A549 (cell line): ENCODE results near the gene SCAMP1. TPM values are rescaled to one million over a fixed set of nuclear protein-coding genes. Genes with fewer than 3 reads are reported as not detected.

ENCODE experiments used
- ATAC-seq, 2 experiments: fragments of 200-7000 bp in 1 of 2; fragments of >200 bp in 1 of 2; cut with Nextera tagmentation in 1 of 2; cut with Tn5 transposase in 1 of 2; 3 replicates each; pipeline versions ENCODE4 v1.8.0 to v1.9.1; 2018 to 2020; ENCODE audit warnings: mild to moderate bottlenecking in 1 of 2, moderate library complexity in 1 of 2
- CTCF ChIA-PET: fragments of 300-600 bp; sonication (Branson Sonifier 250); formaldehyde crosslinking; extraction: SDS; loops from one replicate; lab custom pipeline; 2021; ENCODE audit warnings: antibody characterized with exemption, inconsistent platforms; lab: Yijun Ruan, JAX
- POLR2A ChIA-PET: fragments of 350-600 bp; formaldehyde crosslinking; extraction: SDS; loops from one replicate; lab custom pipeline; 2021; ENCODE audit warnings: antibody characterized with exemption, inconsistent platforms; lab: Yijun Ruan, JAX
- DNase-seq, 2 experiments: peaks; one replicate each; pipeline versions ENCODE4 v3.0.0 to v3.0.0-alpha.2; 2011 to 2016; ENCODE audit warnings: low read depth in 1 of 2, low spot score in 1 of 2
- FAIRE-seq: peaks from 2 replicates; lab custom pipeline; 2011; peaks lifted over from hg19 to GRCh38; lab: Jason Lieb, UNC
- H3K27ac ChIP-seq, 2 experiments: fragments of >200 bp; sonication (Bioruptor Twin); formaldehyde crosslinking; 3 replicates each; pipeline ENCODE4 v1.5.1; 2016 to 2017
- H3K4me1 ChIP-seq: fragments of >200 bp; sonication (Bioruptor Twin); formaldehyde crosslinking; 3 replicates; pipeline ENCODE4 v1.6.1; 2016
- H3K4me2 ChIP-seq: fragments of >200 bp; sonication (Bioruptor Twin); formaldehyde crosslinking; 3 replicates; pipeline ENCODE4 v1.6.1; 2016
- H3K4me3 ChIP-seq: fragments of >200 bp; sonication (Bioruptor Twin); formaldehyde crosslinking; 3 replicates; pipeline ENCODE4 v1.5.1; 2016
- H3K9me3 ChIP-seq: fragments of >200 bp; sonication (Bioruptor Twin); formaldehyde crosslinking; 3 replicates; pipeline ENCODE4 v1.6.1; 2016
- CBX8 ChIP-seq: fragments of 200-600 bp; sonication (generic); IDR thresholded peaks from 2 replicates; pipeline ENCODE4 v1.6.1; 2016
- CEBPB ChIP-seq, 2 experiments: fragments of >200 bp in 1 of 2; sonication (Bioruptor Twin) in 1 of 2; formaldehyde crosslinking in 1 of 2; IDR thresholded peaks; 2 replicates each; pipeline ENCODE4 v1.6.1; 2012 to 2016
- ESRRA ChIP-seq: fragments of 150-350 bp; IDR thresholded peaks from 2 replicates; pipeline ENCODE4 v1.6.1; 2014; ENCODE audit warnings: mild to moderate bottlenecking, low read length, borderline replicate concordance
- GATA3 ChIP-seq: IDR thresholded peaks from 2 replicates; pipeline ENCODE4 v1.6.1; 2012; ENCODE audit warnings: borderline replicate concordance
- HOXB5 ChIP-seq: fragments of 250-450 bp; sonication (Bioruptor Pico); IDR thresholded peaks from 2 replicates; pipeline ENCODE4 v1.5.0; 2020; ENCODE audit warnings: mild to moderate bottlenecking, moderate library complexity
- KDM1A ChIP-seq: fragments of 200-600 bp; sonication (generic); IDR thresholded peaks from 2 replicates; pipeline ENCODE4 v1.6.1; 2016; ENCODE audit warnings: low read depth, mild to moderate bottlenecking
- MAZ ChIP-seq: fragments of 150-350 bp; IDR thresholded peaks from 2 replicates; pipeline ENCODE4 v1.6.1; 2014; ENCODE audit warnings: antibody characterized with exemption, low read depth, low read length, borderline replicate concordance
- MYC ChIP-seq: IDR thresholded peaks from 2 replicates; pipeline ENCODE4 v1.6.1; 2012; ENCODE audit warnings: mild to moderate bottlenecking, inconsistent platforms, low read length, improper control_type of control experiment, borderline replicate concordance
- NPAS2 ChIP-seq: fragments of 250-450 bp; sonication (Bioruptor Pico); IDR thresholded peaks from 2 replicates; pipeline ENCODE4 v1.8.0; 2022; ENCODE audit warnings: mild to moderate bottlenecking, moderate library complexity, borderline replicate concordance
- NR3C1 ChIP-seq: fragments of >200 bp; sonication (Bioruptor Twin); formaldehyde crosslinking; IDR thresholded peaks from 3 replicates; pipeline ENCODE4 v1.6.1; 2017
- RAD21 ChIP-seq, 2 experiments: fragments of >200 bp in 1 of 2; sonication (Bioruptor Twin) in 1 of 2; formaldehyde crosslinking in 1 of 2; IDR thresholded peaks in 1 of 2; conservative IDR thresholded peaks in 1 of 2; 2 replicates in 1 of 2; 3 replicates in 1 of 2; pipeline ENCODE4 v1.6.1; 2012 to 2018; ENCODE audit warnings: inconsistent platforms in 1 of 2
- SMC3 ChIP-seq: fragments of >200 bp; sonication (Bioruptor Twin); formaldehyde crosslinking; IDR thresholded peaks from 3 replicates; pipeline ENCODE4 v1.6.1; 2018; ENCODE audit warnings: inconsistent platforms
- SREBF2 ChIP-seq: fragments of 450-650 bp; IDR thresholded peaks from 2 replicates; pipeline ENCODE4 v1.6.1; 2014; ENCODE audit warnings: mild to moderate bottlenecking, moderate library complexity
- TFCP2L1 ChIP-seq: fragments of 250-450 bp; sonication (Bioruptor Pico); IDR thresholded peaks from 2 replicates; pipeline ENCODE4 v1.5.0; 2021; ENCODE audit warnings: mild to moderate bottlenecking
- TP53 ChIP-seq: fragments of 250-450 bp; sonication (Bioruptor Pico); IDR thresholded peaks from 2 replicates; pipeline ENCODE4 v1.5.0; 2021; ENCODE audit warnings: mild to moderate bottlenecking, moderate library complexity
- WGBS: methylation state at CpG from one replicate; pipeline ENCODE4 v1.1.6; 2017; ENCODE audit errors: missing lambda C conversion rate; 5-methylcytosine and 5-hydroxymethylcytosine counted together
- polyA plus RNA-seq, 4 experiments: library from polyadenylated mRNA; depleted of rRNA in 3 of 4; stranded (reverse); fragments of >200 nt; fragmentation: RNase III in 1 of 4; extraction: RNeasy Plus Mini Kit Qiagen cat#74134 plus additional on column Dnase treatment in 1 of 4; gene quantifications; 2 replicates in 3 of 4; 3 replicates in 1 of 4; pipeline ENCODE4 v1.2.3, GENCODE V29; 2011 to 2017
- TF ChIP-seq, protein P1 (sequence below): fragments of >200 bp; sonication (Bioruptor Twin); formaldehyde crosslinking; IDR thresholded peaks from 3 replicates; pipeline ENCODE4 v1.5.1; 2016
- TF ChIP-seq, protein P2 (sequence below): IDR thresholded peaks from 2 replicates; pipeline ENCODE4 v1.6.1; 2012; ENCODE audit warnings: low read depth, borderline replicate concordance
- TF ChIP-seq, protein P3 (sequence below): fragments of 200-600 bp; sonication (generic); IDR thresholded peaks from 2 replicates; pipeline ENCODE4 v1.6.1; 2016; ENCODE audit warnings: antibody characterized with exemption, mild to moderate bottlenecking, moderate library complexity
- TF ChIP-seq, protein P4 (sequence below): fragments of >200 bp; sonication (Bioruptor Twin); formaldehyde crosslinking; IDR thresholded peaks from 3 replicates; pipeline ENCODE4 v1.6.1; 2016

The SCAMP1 gene
- polyA plus RNA-seq, 2 of the 4 experiments (the other 2 are of a cell fraction), result 23.8 to 42.2 TPM

DNA sequence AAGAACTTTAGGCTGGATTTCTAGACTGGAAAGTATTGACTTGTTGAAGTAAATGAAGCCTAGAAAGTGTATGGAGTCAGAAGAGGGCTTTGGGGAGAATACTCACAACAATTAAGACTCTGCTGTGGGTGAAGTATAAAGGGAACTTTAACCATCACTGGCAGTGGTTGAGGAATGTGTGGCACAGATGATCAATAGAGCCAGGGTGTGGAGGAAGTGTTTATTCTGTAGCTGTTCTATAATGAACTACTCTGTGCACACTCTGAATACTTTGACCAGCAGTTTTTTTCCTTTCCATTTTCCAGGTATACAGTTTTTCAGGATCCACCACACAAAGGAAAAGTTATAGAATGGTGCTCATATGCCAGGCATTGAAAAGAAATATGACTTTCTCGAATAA, 106.7 kb downstream of the SCAMP1 start:
- TF ChIP-seq SMC3, result no peak
- no peak for TF ChIP-seq RAD21 (conservative IDR thresholded peaks at IDR 0.05 in 1 of 2, IDR thresholded peaks at IDR 0.05 in 1 of 2)
- no peak for TF ChIP-seq ESRRA
- no peak for TF ChIP-seq SREBF2
- TF ChIP-seq CBX8, result no peak
- TF ChIP-seq, protein P1, sequence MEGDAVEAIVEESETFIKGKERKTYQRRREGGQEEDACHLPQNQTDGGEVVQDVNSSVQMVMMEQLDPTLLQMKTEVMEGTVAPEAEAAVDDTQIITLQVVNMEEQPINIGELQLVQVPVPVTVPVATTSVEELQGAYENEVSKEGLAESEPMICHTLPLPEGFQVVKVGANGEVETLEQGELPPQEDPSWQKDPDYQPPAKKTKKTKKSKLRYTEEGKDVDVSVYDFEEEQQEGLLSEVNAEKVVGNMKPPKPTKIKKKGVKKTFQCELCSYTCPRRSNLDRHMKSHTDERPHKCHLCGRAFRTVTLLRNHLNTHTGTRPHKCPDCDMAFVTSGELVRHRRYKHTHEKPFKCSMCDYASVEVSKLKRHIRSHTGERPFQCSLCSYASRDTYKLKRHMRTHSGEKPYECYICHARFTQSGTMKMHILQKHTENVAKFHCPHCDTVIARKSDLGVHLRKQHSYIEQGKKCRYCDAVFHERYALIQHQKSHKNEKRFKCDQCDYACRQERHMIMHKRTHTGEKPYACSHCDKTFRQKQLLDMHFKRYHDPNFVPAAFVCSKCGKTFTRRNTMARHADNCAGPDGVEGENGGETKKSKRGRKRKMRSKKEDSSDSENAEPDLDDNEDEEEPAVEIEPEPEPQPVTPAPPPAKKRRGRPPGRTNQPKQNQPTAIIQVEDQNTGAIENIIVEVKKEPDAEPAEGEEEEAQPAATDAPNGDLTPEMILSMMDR, result no peak
- TF ChIP-seq TP53 (CRISPR knock-in tag), result no peak
- TF ChIP-seq NPAS2 (CRISPR knock-in tag), result no peak
- TF ChIP-seq NR3C1, result no peak
- TF ChIP-seq, protein P2, sequence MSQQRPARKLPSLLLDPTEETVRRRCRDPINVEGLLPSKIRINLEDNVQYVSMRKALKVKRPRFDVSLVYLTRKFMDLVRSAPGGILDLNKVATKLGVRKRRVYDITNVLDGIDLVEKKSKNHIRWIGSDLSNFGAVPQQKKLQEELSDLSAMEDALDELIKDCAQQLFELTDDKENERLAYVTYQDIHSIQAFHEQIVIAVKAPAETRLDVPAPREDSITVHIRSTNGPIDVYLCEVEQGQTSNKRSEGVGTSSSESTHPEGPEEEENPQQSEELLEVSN, result no peak
- TF ChIP-seq GATA3, result no peak
- no peak for TF ChIP-seq HOXB5
- TF ChIP-seq TFCP2L1 (CRISPR knock-in tag), result no peak
- TF ChIP-seq, protein P3, sequence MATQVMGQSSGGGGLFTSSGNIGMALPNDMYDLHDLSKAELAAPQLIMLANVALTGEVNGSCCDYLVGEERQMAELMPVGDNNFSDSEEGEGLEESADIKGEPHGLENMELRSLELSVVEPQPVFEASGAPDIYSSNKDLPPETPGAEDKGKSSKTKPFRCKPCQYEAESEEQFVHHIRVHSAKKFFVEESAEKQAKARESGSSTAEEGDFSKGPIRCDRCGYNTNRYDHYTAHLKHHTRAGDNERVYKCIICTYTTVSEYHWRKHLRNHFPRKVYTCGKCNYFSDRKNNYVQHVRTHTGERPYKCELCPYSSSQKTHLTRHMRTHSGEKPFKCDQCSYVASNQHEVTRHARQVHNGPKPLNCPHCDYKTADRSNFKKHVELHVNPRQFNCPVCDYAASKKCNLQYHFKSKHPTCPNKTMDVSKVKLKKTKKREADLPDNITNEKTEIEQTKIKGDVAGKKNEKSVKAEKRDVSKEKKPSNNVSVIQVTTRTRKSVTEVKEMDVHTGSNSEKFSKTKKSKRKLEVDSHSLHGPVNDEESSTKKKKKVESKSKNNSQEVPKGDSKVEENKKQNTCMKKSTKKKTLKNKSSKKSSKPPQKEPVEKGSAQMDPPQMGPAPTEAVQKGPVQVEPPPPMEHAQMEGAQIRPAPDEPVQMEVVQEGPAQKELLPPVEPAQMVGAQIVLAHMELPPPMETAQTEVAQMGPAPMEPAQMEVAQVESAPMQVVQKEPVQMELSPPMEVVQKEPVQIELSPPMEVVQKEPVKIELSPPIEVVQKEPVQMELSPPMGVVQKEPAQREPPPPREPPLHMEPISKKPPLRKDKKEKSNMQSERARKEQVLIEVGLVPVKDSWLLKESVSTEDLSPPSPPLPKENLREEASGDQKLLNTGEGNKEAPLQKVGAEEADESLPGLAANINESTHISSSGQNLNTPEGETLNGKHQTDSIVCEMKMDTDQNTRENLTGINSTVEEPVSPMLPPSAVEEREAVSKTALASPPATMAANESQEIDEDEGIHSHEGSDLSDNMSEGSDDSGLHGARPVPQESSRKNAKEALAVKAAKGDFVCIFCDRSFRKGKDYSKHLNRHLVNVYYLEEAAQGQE, result no peak
- TF ChIP-seq MYC, result no peak
- TF ChIP-seq MAZ, result no peak
- TF ChIP-seq CEBPB (IDR thresholded peaks at IDR 0.05), result no peak
- TF ChIP-seq, protein P4, sequence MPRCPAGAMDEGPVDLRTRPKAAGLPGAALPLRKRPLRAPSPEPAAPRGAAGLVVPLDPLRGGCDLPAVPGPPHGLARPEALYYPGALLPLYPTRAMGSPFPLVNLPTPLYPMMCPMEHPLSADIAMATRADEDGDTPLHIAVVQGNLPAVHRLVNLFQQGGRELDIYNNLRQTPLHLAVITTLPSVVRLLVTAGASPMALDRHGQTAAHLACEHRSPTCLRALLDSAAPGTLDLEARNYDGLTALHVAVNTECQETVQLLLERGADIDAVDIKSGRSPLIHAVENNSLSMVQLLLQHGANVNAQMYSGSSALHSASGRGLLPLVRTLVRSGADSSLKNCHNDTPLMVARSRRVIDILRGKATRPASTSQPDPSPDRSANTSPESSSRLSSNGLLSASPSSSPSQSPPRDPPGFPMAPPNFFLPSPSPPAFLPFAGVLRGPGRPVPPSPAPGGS, result no peak
- no peak for DNase-seq
- Histone ChIP-seq H3K9me3 (no peaks in the 10 kb centered on the region), H3K4me2 (no peak overlapping the region), H3K4me3 (no peak overlapping the region), H3K27ac (no peak overlapping the region), H3K4me1 (0 out of 3 replicates have a peak, but pooled peaks cover 2% of the 10 kb centered on the region)
- ChIA-PET CTCF (interaction anchor here (0.5 to 5.6 kb wide), 43 partner anchors 9 to 504 kb away, joined by 3 to 47 read pairs (median 4); partner anchors contain the start of genes LHFPL2 and SCAMP1), POLR2A (interaction anchor here (0.7 kb wide), 1 partner anchor 147 kb away, joined by 3 read pairs; no protein-coding TSS in a partner anchor)
- WGBS, result 91% methylated on average over 1 of the region's 1 CpG
- no peak for ATAC-seq
- no peak for FAIRE-seq

DNA sequence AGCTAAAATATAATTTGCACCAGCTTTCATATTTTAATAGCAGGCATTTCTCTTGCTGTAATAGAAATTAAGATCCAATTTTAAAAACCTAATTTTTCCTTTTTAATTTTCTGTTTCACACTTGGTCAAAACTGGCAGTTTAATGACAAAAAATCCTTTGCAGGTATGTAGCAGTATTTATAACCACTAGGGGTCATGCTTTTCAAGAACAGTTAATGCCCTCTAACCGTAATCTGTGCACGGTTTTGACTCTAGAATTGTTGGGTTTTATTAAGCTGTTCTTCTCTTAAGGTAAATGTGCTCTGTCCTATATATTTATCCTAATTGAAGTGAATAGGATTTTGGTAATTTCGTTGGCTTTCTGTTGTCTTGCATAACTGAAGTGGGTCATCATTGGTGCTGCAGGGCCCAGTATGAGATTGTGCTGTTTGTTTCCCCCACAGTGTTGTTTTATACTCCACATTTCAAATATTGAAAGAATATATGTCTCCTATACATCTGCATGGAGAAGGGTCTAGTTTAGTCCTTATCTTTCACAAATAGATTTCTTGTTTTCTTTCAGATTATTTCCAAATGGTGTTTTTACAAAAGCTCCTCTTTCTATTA, 107.4 kb downstream of the SCAMP1 start:
- Histone ChIP-seq H3K4me2 (no peak overlapping the region), H3K27ac (no peak overlapping the region), H3K4me1 (0 out of 3 replicates have a peak, but pooled peaks cover 4% of the 10 kb centered on the region), H3K9me3 (no peaks in the 10 kb centered on the region), H3K4me3 (no peak overlapping the region)
- WGBS, result 12% methylated on average over 3 of the region's 3 CpGs
- DNase-seq, result peak; percentile 37 to 54
- CTCF ChIA-PET, result interaction anchor here (0.7 to 5.6 kb wide), 47 partner anchors 9 to 504 kb away, joined by 3 to 47 read pairs (median 4); partner anchors contain the start of genes LHFPL2 and SCAMP1
- peak; percentile 83 for TF ChIP-seq SMC3
- TF ChIP-seq RAD21 (conservative IDR thresholded peaks at IDR 0.05 in 1 of 2, IDR thresholded peaks at IDR 0.05 in 1 of 2), result peak; percentile 79 to 81
- TF ChIP-seq, protein P1, result peak; percentile 87
- TF ChIP-seq KDM1A, result no peak
- POLR2A ChIA-PET, result interaction anchor here (0.7 kb wide), 1 partner anchor 146 kb away, joined by 3 read pairs; no protein-coding TSS in a partner anchor
- FAIRE-seq, result peak; percentile 94
- peak; percentile 58 to 86; a peak in 3 of 6 replicates for ATAC-seq
